GM18870 (cell line): ENCODE data around the gene FGF14.

Experiments
- ATAC-seq: cut with Tn5 transposase; IDR thresholded peaks from one replicate; pipeline ENCODE4 v1.9.1; 2021; ENCODE audit warnings: moderate library complexity; ENCODE audit not compliant: unreplicated experiment

FGF14 gene

DNA sequence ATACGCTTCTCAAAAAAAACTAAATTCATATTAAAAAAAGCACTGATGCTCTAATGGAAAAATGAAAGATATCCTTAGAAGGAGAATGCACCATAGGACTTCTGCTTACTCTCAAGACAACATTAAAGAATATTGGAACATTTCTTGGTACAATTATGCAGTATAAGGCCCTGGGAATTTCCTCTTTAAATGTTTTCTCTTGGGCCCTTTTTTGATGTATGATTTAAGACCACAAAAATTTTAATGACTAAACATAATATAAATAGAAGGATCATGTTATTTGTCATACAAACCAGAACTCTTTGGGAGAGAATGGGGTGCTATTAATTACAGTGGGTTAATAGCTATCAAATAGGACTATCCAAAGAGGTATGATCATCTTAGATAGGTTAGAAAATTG is 403.7 kb downstream of the FGF14 start:
- ATAC-seq, result no peak

DNA sequence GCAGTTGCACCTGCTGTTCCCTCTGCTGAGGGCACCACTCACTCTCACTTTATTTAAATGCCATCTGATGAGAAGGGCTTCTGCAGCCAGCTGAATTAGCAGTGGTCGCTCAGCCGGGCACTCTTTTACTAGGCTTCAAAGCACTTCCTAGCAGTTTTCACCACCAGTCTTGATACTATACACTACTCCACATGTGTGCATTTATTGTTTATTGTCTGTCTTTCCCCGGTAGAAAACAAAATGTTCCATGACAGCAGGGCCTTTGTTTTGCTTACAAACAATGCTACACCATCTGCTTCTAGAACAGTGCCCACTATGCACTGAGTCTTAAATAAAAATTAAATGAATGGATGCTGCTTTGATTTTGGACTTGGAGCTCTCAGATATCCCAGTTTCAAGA is 404.9 kb downstream of the FGF14 start:
- ATAC-seq, result no peak

DNA sequence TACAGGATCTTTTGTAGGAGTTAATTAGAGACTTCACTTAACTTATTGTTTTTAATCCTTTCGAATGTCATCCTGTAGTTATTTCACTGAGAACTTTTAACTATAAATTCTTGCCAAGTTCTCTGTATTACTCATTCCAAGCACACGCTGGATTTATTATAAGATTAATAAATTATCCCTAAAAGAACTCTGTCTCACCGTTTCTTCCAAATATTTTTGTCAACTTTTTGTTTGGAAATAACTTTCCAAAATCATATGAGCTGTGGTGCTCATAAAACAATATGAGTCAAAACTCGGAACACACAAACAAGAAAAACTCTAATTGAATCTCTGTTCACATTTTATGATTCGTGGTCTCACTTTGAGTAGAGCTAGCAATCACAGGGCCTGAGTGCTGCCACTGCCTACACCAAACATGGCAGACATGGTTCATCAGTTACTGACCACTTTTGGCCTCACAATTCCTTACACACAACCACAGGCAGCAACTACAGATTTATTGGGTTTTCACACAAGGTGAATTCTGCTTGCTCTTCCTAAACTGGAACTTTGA is 412.0 kb downstream of the FGF14 start:
- no peak for ATAC-seq

DNA sequence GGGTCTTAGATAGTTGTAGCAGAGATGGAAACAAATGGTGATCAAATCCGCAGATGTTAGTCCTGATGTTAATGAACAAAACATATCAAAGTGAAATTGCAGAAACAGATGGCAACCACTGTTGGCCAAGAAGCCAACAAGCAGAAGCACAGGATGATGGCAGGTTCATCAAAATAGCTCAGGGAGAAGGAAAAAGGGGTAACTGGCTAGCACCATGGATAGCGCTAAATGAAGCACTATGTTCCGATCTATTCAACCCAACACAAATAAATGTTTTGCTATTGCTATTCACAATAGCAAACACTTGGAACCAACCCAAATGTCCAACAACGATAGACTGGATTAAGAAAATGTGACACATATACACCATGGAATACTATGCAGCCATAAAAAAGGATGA is 413.7 kb downstream of the FGF14 start:
- no peak for ATAC-seq

DNA sequence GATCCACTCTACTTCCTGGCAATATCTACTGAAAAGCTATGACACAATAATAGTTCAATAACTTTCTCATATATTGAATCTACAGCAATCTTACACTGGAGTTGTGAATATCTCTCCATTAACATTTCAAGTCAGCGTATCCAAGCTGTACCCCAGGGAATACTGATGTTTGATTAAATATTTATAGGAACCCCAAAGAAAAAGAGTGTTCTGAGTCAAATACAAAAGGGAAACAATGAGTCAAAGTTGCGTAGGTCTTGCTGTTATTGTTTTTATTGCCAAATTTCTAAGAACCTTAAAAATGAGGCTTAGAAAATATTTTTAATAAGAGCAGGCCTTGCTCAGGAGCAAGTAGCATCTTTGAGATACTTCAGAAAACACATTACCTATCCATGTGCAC is 415.5 kb downstream of the FGF14 start:
- ATAC-seq, result no peak

DNA sequence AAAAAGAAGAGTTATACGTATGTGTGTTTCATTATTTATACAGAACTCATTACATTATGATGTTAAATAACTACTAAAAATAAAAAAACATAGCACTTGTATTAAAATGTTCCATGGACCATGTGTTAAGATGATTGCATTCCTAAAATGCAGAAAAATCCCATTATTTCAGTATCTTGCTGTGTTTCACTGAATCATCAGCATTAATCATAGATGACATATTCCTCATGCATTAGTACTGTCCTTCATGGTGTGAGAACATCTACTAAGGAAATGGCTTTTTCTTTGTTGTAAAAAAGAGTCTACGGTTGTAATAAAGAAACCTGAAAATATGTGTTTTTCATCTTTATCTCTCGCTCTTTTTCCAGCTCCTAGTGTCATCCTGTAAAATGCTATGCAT is 416.5 kb downstream of the FGF14 start:
- ATAC-seq, result no peak

DNA sequence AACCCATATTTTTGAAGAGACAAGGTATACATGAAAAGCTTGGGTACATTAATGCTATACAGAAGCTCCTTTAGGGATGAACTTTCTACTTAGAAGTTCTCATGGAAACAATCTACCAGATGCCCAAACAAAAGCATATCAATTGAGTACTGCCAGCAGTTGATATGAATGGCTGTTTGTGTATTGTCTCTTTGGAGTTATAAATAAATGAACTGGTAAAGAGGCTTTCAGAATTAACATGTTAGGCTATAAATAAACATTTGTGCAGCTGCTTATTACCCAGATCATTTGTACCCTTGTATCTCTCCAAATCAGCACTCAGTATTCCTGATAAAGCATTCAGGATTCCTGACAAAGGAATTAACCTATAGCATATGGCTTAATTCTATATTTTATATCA is 418.9 kb downstream of the FGF14 start:
- no peak for ATAC-seq

DNA sequence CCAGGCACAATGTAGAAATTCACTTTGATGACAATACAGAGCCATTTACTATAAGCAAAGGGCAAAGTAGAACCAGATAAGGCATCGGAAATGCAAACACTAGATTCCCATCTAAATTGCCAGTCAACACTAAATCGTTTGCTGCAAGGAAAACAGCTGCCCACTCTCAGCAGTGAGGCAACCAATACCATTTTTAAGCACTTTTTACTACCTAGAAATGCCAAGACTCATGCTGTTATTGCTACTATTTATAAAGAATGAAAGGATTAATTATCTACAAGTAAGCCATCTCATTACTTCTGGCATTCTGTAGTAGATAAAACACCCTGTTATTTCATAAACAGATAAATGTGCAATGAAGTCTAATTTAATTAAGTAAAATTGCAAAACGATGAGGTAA is 422.0 kb downstream of the FGF14 start:
- no peak for ATAC-seq

DNA sequence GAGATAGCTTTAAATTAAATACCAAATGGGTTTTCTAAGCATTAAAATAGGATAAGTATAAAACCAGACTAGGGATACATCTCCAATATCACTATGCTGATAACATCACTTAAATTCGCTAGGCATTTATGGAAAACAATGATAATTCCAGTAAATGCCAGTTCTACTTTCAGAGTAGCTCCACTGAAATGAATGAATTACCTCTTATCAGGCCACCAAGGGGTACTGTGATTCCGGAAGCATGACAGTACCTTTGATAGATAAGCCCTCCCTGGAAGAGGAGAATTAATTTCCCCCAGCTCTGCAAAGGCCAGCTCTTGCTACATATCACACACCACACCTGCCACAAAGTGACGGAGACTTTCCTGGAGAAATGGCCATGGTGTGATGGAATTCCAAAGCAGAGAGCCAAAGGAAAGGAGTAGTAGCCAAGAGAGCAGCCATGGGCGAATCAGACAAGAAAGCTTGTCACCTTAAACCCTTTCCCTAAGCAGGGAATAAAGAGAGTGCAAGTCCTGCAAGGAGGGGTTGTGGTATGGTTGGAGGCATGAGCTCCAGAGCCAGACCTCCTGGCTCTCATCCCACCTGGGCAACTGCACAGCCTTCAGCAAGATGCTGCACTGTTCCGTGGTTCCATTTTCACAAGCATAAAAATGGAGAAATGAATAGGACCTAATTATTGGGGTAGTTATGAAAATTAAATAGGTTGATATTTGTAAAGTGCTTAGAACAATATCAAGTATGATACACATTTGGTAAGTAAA is 423.1 kb downstream of the FGF14 start:
- no peak for ATAC-seq

DNA sequence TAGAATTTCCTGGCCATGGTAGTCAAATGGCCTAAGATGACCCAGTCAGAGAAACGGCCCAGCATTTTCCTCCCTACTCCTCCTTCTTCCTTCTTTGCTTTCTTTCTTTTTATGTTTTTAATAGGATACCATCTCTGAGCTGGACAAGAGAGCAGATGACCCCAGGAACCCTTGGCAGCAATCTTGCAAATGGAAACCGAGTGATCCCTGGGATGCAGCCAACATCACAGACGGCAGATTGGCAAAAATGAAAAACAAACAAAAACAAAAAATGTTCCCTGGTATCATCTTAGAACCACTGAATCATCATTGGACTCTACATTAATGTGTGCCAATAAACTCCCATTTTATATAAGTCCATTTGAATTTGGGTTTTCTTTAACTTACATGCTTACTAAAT is 424.4 kb downstream of the FGF14 start:
- no peak for ATAC-seq

DNA sequence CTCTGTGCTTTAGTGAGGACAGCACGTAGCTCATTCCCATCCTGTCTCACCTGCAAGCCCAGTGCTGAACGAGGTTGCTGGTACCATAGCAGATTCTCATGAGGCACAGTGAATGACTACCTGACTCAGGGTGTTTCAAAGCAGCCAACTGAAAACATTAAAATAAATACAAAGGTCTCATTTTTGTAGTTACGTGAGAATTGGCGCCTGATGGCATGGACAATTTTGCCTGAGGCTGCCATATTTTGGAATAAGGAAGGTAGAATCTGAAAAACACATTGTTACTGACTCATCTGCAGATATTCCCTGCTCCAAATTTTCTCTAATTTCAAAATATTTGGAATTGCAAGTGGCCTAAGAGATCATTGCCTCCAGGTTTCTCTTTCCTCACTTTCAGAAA is 429.7 kb downstream of the FGF14 start:
- ATAC-seq, result no peak

DNA sequence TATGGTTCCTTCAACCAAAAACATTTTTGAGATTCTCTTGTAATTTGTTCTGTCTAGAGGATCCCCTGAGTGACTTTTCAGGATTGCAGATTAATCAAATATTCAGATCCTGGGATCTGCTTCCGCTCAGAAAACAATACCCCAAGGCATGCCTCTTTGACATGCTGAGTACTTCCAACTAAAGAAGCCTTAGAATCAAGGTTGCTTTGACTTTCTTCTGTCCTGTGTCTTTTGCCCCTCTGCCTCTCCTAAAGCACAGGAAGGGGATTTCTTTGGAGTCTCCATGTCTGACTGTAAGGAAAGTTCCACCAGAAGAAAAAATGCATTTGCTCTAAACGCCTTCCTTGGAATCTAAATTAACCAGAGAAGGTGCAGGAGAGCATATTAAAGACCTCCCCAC is 431.5 kb downstream of the FGF14 start:
- ATAC-seq, result no peak

DNA sequence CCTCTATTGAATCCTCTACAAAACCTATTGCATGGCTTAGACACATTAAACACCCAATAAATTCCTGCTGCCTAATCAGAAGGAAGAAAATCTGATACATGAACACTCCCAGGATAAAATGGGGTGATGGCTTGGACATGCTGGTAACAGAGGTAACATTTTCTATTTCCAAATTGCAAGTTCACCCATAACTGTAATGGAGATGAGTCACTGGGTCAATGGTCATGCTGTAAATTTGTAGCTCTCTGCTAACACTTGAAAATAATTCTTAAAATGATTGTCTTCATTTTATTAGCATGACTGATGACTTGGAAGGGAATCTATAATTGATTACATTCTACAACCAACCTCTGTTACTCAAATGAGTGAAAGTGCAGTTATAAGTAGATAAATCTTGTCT is 434.1 kb downstream of the FGF14 start:
- ATAC-seq, result no peak

DNA sequence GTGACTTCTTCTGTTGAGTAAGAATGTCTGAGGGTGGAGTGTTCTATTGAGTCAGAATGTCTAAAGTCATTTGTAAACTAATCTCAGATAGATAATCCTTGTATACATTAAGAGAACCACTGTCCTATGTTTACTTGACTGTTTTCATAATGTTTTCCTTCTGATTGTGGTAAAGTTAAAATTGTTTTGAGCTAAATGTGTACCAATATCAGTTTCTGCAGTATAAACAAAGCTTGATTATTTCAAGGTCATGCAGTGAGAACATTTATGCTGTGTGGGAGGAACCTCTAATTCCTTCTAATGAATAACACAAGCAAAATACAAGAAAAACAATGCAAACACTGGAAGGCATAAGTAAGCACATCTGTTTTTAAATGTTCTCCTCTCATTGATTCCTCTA is 434.6 kb downstream of the FGF14 start:
- no peak for ATAC-seq

DNA sequence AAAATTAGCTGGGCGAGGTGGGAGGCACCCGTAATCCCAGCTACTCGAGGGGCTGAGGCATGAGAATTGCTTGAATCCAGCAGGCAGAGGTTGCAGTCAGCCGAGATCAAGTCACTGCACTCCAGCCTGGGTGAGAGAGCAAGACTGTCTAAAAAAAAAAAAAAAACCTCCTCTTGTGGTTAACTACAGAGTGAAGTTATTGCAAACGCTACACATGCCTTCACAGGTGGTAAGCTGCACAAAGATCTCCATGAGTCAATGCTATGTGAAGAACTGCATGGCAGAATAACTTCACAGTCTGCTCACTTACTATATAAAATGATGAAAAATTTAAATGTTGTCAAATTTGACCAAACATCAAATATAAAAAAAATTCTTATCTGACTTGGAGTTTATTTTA is 436.8 kb downstream of the FGF14 start:
- no peak for ATAC-seq

DNA sequence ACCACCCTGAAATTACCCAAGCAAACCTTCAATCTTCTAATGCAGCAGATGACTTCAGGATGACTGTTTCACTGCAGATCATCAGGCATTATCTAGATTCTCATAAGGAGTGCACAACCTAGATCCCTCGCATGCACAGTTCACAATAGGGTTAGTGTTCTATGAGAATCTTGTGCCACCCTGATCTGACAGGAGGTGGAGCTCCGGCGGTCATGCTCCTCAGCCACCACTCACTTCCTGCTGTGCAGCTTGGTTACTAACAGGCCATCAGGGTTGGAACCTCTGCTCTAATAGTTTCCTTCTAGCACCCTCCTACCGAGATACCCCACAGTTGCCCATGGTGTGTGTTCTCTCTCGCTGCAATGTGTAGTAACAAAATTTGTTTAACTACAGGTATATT is 442.8 kb downstream of the FGF14 start:
- no peak for ATAC-seq

DNA sequence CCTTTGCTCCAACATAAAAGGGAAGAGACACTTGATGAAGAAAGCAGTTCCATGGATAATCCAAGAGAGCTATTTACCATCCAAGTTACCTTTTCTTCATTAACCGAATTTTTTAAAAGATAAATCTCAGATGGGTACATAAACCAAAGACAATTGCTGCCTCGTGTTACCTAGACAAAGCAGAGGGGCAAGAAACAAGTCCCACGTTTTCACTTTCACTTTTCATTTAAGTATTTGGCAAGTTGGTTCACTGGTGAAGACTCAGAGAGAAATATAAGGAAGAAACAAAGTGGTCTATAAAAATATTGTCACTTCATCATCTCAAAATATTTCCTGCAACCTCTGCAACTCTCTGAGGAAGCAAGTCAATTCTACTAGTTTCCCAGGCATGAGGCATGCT is 446.1 kb downstream of the FGF14 start:
- ATAC-seq, result no peak

DNA sequence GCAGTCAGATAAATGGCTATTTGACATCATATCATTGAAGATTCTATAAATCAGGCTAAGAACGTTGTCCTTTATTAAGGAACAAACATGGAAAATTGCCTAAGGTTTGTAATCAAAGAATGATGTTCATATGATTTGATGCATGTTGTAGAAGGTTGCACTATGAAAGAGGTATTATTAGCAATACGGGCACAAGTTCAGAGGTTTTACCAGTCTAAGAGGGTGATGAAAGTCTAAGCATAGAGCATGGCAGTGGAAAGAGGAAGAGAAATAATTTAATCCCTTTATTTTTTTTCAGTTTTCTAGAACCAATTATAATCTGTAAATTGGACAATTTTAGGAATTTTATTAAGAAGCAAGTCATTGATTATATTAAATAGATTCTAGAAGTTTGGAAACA is 450.7 kb downstream of the FGF14 start:
- no peak for ATAC-seq

DNA sequence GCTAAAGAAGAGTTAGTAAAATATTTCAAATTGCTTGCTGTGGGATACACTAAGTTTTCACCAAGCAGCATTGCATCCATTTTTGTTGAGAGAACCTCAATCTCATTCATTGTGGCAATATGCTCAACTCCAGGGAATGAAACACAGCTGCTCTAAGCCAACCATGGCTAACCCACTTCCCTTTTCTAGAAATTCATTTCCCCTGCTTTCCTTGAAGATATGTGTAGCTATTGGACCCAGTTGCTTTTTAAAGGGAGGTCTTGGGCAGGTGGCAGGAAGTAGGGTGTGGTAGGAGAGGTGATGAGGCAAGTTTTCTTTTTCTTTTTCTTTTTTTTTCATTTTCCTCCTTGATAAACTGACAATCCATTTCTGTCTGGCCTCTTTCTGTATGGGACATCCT is 452.2 kb downstream of the FGF14 start:
- no peak for ATAC-seq

DNA sequence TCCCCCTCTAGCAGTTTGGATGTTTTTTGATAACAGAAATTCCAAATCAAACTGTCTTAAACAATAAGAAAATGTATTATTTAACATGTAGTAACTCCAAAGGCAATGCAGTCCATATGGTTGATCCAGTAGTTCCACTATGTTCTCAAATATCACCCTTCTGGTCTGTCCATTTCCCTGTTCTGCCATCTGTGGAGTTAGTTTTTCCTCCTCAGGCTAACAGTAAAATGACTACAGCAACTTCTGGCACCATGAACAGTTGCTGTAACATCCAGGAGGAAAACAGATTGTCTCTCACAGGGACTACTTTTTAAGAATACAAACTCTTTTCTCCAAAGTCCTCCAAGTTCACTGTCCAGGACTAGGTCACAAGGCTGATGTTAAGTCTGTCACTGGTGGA is 455.4 kb downstream of the FGF14 start:
- ATAC-seq, result no peak

DNA sequence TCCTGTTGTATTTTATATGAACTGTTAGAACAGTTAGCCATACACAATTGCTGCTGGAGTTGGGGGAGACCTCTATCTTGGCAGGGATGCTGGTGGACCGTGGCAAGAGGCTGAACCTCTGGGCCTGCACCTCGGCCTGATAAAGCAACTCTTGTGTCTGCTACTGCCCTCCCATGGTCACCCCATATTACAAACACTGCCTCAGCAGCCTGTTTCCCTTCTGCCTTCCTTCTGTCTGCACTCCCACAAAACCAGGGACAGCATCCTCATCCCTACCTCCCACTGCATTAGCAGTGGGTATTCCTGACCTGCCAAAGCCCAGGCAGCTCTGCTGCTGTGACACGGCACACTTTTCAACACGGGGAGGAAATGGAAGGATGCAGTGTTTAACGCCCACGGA is 456.4 kb downstream of the FGF14 start:
- ATAC-seq, result no peak

DNA sequence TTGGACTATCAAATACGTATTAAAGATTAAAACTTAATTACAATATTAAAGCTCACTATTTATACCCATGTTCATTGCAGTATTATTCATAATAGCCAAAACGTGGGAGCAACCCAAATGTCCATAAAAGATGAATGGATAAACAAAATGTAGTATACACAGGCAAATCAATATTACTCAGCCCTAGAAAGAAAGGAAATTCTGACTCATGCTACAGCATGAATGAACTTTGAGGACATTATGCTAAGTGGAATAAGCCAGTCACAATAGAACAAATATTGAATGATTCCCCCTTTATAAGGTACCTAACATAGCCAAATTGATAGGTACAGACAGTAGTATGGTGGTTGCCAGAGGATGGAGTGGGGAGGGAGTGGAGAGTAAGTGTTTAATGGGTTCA is 457.3 kb downstream of the FGF14 start:
- no peak for ATAC-seq

DNA sequence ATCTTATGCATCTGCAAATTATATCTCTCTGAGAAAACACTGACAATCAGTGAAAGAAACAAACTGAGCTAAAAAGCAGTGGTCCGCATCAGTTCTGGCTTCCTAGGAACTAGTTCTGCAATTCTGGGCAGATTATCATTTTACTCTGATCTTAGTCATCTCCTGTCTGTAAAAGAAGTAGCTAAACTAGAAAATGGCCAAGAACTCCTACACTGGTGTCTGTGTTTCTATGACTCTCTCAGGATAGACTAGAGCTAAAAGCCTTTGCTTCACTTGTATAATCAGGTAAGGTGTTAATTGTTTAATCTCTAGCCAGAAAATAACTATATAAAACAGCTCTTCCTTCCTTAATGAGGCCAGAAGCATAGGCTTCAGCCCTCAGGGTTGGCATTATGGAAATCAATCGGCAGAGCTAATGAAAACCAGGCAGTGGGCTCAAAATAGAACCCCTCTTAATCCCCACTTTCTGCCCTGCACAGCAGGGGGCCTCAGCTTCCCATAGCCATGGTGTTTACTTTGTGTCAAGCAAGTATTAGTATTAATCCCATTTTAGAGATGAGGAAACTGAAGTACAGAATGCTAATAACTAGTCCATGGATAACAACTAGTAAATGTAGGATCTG is 459.2 kb downstream of the FGF14 start:
- no peak for ATAC-seq
